Posterior cingulate gyrus (tissue), 11 donors: ENCODE results near the gene DMRT2.

Experiments used
- DNase-seq, 10 donors: peaks; one replicate each; pipeline versions ENCODE4 v3.0.0 to v3.0.0-alpha.2; 2020 to 2021; ENCODE audit warnings: mixed read lengths in 3 of 10
- intact Hi-C: fragments of 100-400 bp; cut with DNase I; formaldehyde crosslinking; loops from one replicate; pipeline ENCODE4 v1.15.1; 2023

The DMRT2 gene

DNA sequence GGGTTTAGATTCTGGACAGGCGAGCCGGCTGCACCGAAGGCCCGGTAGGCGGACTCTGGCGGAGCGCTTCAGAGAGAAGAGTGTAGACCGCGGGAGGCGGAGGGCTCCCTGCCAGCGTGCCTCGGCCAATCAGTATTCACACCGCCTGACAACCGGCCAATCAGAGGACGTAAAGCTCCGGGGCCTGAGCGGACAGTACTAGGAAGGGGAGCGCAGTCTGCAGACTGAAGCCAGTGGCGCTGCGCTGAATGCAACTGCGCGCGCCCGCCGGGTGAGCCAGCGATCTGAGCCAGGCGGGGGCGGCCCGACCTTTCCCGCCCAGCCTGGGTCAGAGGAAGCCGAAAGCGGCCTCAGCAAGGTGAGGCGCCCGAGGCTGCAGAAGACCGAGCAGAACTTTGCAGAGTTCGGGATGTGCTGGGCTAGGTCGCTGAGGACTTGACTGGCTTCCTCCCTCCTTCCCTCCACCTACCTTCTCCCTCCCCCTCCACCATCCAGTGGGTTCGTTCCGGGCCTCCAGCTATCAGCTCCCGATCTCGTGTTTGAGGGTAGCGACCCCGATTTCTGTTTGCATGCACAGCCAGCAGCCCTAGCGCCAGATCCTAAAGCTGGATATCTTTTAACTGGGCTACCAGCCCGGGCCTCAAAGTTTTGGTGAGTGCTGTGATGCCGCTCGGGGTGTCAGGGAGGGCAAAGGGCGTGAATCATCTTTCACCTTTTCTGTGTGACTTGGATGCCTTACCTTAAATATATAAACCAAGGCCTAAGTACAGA, at the start of gene DMRT2:
Gene DMRT2, plus strand, starts transcription at position 233 of the 771 bp plus-strand sequence. CDS start 1,257 bp downstream, outside the sequence.
- intact Hi-C loops: no loop called here
- peak; percentile 78 to 98 (median 90) for DNase-seq

DNA sequence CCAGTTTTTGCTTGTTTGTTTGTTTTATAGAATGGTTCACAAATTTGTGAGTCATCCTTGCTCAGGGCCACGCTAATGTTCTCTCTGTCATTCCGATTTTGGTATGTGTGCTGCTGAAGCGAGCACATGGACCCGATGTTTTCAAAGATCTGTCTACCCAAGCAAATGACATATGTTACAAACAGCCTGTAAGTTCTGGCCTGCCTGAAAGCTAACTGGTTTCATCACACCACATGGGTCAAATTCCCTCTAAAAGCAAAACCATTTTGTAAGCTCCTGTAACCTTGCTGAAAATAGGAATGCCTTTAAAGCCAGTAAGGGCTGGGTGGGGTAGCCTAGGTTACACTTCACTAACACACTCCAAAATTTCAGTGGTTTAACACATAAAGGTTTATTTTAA, 48.3 kb upstream of the DMRT2 start:
- intact Hi-C loops: no loop called here

GRCh38 chr9:1002678-1003077, 47.5 kb upstream of the DMRT2 start:
- intact Hi-C loops: no loop called here
- DNase-seq: no peak

More for the DNA sequence above, 48.3 kb upstream of the DMRT2 start:
- DNase-seq: no peak

DNA sequence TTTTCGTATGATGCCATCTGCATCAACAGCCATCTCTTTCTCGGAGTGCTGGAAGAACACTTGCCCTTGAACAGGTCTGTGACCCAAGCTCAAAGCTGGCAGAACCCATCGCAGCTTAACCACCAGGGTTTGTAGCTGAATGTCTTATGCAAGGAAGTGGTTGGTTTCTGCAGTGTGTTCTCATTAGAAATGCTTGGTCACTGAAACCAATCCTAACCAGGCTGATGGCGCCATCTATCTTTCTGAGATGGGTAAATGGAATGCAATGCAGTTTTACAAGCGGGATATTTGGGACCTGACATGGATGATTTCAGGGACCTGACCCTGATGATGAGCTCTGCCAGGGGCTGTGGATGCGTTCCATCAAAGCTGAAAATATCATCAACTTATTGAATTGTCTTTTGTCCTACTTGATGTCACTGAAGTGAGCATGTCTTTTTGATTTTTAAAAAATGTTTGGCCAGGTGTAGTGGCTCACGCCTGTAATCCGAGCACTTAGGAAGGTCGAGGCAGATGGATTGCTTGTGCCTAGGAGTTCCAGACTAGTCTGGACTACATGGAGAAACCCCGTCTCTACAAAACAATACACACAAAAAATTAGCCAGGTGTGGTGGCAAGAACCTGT, 45.0 kb upstream of the DMRT2 start:
- peak in 2 of 10 donors; percentile 9 to 29 for DNase-seq
- intact Hi-C loops: loop anchor here (5.0 kb wide), 1 partner anchor 398 kb away; no protein-coding TSS in a partner anchor

DNA sequence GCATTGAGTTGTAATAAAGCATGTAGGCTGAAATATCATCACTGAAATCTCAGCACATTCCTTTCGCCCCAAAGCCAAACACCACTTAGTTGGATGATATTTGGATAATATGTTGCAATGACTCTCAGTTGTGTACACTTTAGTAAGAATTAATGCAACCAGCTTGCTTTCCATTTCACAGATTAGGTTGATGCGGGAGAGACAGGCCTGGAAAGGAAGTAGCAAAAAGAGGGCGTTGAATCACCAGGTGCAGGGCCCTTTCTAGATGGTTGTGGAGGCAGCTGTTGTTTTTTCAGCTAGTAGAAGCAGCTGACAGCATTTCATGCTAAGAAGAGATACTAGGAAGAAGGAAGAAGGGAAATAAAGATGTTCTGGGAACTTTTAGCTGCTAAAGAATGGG, 42.8 kb upstream of the DMRT2 start:
- intact Hi-C loops: loop anchor here (5.0 kb wide), 1 partner anchor 400 kb away; no protein-coding TSS in a partner anchor
- no peak for DNase-seq

GRCh38 chr9:1008216-1008615, 41.9 kb upstream of the DMRT2 start:
- intact Hi-C loops: loop anchor here (5.0 kb wide), 1 partner anchor 401 kb away; no protein-coding TSS in a partner anchor
- DNase-seq: no peak

- intact Hi-C loops: loop anchor here (5.0 kb wide), 1 partner anchor 402 kb away; no protein-coding TSS in a partner anchor
- DNase-seq: peak; percentile 67 to 97 (median 90)
Measured at GRCh38 chr9:1009101-1009707, 41.0 kb upstream of the DMRT2 start.

- no peak for DNase-seq
- intact Hi-C loops: no loop called here
Measured at GRCh38 chr9:1013021-1013420, 37.1 kb upstream of the DMRT2 start.

DNA sequence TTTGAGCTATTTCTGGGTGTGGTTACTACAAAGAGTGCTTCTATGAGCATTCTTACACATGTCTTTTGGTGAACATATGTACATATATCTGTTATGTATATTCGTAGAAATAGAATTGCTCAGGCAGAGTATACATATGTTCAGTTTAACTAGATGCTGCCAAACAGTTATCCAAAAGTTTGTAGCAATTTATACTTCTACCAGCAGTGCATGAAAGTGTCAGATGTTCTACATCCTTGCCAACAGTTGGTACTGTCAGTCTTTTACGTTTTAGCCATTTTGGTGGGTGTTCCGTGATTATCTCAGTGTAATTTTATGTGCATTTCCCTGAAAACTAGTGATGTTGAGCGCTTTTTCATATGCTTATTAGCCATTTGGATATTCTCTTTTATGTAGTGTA, 35.9 kb upstream of the DMRT2 start:
- intact Hi-C loops: no loop called here
- DNase-seq: no peak

DNA sequence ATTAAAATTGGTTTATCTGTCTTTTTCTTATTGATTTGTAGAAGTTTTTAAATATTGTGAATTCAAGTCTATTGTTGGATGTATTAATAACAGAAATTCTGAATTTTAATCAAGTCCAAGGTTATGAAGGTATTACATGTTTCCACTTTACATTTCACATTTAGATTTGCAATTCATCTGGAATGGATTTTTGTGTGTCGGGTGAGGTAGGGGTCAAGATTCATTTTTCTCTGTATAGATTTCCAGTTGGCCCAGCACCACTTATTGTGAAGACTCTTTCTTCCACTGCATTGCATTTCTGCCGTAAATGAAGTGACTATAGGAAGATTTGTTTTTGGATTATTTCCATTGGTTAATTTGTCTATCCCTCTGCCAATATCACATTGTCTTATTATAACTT, 35.5 kb upstream of the DMRT2 start:
- intact Hi-C loops: no loop called here
- DNase-seq: no peak

- intact Hi-C loops: no loop called here
- no peak for DNase-seq
Measured at GRCh38 chr9:1018121-1018520, 32.0 kb upstream of the DMRT2 start.

DNA sequence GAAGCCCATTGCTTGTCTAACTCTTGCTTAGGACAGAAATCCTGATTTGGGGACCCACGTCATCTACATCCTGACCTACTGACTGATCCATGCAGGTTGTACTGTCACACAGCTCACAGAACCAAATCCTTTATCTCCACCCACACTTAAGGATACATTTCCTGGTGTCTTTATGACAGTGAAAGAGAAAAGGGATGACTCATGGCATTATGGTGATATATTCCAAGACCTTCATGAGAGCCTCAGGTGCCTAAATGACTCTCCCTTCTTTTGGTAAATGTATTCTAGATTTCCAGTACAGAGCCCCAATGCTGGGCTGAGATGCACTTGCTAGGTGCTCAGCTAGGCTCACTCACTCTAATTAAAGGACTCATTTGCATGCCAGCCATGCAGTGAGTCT, 26.0 kb upstream of the DMRT2 start:
- no peak for DNase-seq
- intact Hi-C loops: no loop called here

GRCh38 chr9:1025131-1025530, 25.0 kb upstream of the DMRT2 start:
- intact Hi-C loops: no loop called here

DNA sequence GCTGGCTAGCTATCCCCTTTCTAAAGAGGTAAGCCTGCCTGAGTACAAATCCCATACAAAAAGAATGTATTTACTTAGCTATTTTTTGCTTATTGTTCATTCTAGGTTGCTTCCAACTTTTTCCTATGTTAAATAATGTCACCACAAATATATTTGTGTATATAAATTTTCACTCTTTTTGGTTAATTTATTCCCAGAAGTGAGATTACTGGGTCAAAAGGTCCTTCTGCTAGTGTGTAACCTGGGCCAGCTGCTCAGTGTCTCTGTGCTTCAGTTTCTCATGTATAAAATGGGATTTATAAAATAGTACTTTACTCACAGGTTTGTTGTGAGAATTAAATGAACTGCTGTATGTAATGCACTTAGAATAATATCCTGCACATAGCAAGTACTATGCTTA, 23.9 kb upstream of the DMRT2 start:
- DNase-seq: no peak
- intact Hi-C loops: no loop called here

More at GRCh38 chr9:1025131-1025530, 25.0 kb upstream of the DMRT2 start:
- DNase-seq: no peak

DNA sequence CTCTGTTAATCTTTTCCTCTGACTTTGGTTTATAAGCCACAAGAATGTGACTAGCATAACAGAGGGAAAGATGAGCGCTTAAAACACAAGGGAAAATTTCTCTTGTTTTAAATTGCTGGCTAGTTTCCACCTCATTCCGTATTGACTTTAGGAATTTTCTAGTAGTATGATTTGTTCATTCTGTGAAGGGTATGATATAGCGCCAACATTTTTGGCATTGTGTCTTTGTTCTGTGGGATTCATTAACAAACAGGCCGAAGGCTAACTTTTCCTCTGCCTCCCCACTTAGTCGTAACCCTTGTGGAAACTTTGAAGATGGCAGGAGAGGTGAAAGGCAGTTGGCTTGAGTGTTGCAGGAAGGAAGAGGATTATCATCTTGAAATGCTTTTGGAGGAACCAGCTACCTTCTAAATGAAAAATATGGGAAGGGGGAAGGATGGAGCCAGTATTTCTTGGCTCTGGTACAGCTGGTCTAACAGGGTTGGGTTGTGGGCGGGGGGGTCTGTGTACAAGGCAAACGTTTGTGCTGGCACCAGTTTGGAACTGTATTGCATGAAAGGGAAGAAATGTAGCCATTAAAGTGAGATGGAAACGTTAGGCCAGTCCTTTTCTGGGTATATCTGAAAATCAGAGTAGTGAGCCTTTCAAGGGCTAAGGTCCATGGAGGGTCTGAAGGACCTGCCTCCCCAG, 21.5 kb upstream of the DMRT2 start:
- DNase-seq: peak in 1 of 10 donors; percentile 10
- intact Hi-C loops: no loop called here

DNA sequence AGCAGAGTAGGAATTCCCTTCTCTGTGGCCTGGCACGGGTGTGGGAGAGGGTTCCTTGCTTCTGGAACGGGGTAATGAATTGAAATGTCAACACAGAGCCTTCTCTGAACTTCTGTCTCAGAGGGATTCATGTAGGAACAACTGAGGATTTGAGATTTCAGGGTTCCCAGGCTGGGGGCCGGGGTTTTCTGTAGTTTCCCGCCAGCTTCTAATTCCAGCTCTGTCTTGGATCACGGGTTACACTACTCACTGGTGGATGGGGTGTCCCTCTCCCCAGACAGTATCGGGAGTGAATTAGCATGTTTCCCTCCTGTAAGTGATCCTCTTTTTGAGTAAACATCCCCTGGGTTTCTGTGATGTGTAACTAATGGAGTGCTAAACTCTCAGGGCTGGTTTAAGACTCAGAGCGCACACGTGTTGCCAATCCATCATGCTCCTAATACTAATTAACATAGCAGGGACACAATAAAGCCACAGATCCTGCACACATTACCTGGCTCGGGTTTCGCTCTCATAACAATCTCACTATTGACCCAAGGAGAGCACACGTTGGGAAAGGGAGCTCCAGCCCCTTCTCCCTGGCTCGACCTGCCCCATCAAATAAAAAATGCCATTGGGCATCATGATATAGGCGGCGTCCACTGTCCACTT, 18.1 kb upstream of the DMRT2 start:
- no peak for DNase-seq
- intact Hi-C loops: no loop called here

GRCh38 chr9:1034271-1034670, 15.9 kb upstream of the DMRT2 start:
- intact Hi-C loops: no loop called here
- DNase-seq: no peak

DNA sequence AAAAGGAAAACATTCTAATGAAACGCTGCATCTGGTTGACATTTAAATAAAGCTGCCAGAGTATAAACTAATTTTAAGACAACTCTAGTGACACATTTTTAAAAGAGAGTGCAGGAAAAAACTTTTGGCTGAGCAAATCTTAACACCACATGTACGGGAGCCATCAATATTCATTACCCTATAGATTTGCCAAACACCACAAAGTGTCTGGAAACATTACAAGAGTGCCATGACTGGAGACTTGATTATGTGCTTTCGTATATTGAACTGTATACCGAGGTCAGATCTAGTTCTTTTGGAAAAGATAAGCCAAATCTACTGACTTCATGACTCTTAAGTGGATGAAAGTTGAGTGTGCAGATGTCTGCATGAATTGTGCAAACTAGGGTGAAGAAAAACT, 10.6 kb upstream of the DMRT2 start:
- DNase-seq: no peak
- intact Hi-C loops: no loop called here

DNA sequence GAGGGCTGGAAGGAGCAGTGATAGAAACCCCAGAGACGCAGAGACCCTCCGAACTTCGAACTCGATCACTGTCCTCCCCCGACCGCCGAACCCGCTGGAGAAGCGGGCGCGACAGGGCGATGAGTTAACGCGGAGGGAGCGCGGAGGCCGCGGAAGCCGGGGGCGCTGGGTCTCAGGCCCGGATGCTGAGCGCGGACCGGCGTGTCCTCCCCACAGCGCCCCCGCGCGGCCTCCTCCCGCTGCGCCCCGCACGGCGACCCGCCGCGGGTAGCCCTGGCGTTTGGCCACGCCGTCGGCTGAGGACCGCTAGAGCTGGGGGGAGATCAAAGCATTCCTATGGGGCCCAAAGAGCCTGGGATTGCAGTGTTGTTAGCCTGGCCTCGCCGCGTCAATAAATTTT, 7.7 kb upstream of the DMRT2 start:
- intact Hi-C loops: no loop called here
- DNase-seq: peak in 3 of 10 donors; percentile 68 to 89 (median 74)

DNA sequence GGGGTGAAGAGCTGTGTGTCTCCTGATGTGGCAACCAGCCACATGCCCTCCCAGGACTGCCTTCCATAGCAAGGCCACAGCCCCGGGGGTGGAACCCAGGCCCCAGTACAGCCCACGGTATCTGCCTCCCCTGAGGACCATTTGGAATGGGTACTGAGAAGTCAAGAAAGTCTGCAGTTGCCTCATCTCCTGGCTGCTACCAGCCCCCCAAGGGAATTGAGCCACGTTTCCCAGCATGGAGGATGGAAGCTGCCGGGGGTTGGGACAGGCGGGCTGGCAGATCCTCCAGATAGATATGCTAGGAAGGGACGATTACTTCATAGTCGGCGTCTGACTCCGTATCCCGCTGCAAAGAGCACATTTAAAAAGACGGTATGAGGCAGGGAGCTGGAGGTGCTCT, 5.5 kb upstream of the DMRT2 start:
- DNase-seq: no peak
- intact Hi-C loops: no loop called here
